DOHH2 (cell line): ENCODE results near the gene KIF5B.

Experiments
- EZH2phosphoT487 ChIP-seq: fragments of 200-600 bp; sonication (generic); IDR thresholded peaks from 2 replicates; pipeline ENCODE4 v1.6.1; 2017; ENCODE audit warnings: borderline replicate concordance, mild to moderate bottlenecking, antibody characterized with exemption, low read length, moderate library complexity, mixed read lengths
- TF ChIP-seq, protein P1 (sequence below): fragments of 200-600 bp; sonication (generic); IDR thresholded peaks from one replicate; pipeline ENCODE4 v1.5.1; 2014; ENCODE audit warnings: antibody characterized with exemption, mild to moderate bottlenecking, low read depth, low read length; ENCODE audit not compliant: poor library complexity, severe bottlenecking

DNA sequence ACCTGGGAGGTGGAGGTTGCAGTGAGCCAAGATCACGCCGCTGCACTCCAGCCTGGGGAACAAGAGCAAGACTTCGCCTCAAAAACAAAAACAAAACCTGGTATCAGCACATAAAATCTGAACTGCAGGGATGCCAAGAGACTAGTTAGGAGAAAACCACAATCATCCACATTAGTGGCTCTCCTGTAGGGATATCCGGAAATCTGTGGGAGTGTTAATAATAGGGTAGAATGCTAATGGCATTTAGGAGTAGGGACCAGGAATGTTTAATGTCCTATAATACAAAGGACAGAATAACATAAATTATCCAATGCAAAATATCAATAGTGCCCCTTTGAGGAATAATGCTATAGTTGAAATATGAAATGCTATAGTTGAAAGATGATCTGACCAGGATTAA lies 24.3 kb downstream of the KIF5B start:
- TF ChIP-seq, protein P1, sequence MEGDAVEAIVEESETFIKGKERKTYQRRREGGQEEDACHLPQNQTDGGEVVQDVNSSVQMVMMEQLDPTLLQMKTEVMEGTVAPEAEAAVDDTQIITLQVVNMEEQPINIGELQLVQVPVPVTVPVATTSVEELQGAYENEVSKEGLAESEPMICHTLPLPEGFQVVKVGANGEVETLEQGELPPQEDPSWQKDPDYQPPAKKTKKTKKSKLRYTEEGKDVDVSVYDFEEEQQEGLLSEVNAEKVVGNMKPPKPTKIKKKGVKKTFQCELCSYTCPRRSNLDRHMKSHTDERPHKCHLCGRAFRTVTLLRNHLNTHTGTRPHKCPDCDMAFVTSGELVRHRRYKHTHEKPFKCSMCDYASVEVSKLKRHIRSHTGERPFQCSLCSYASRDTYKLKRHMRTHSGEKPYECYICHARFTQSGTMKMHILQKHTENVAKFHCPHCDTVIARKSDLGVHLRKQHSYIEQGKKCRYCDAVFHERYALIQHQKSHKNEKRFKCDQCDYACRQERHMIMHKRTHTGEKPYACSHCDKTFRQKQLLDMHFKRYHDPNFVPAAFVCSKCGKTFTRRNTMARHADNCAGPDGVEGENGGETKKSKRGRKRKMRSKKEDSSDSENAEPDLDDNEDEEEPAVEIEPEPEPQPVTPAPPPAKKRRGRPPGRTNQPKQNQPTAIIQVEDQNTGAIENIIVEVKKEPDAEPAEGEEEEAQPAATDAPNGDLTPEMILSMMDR = no peak
- no peak for TF ChIP-seq EZH2phosphoT487
